HEK293 (cell line): Measurements from ENCODE around the gene RIMS3.

Experiments
- GLI2 ChIP-seq: fragments of 450-650 bp; formaldehyde crosslinking; IDR thresholded peaks from 2 replicates; pipeline ENCODE4; 2017; ENCODE audit warnings: missing biosample characterization, missing genetic modification characterization, low read depth, borderline replicate concordance
- PRDM1 ChIP-seq: fragments of 450-650 bp; formaldehyde crosslinking; IDR thresholded peaks from 2 replicates; pipeline ENCODE4; 2016; ENCODE audit warnings: missing biosample characterization, missing genetic modification characterization
- TCF7L2 ChIP-seq: IDR thresholded peaks from 2 replicates; pipeline ENCODE4 v1.6.1; 2011; ENCODE audit warnings: low read depth, mild to moderate bottlenecking, inconsistent platforms, low read length, moderate library complexity, borderline replicate concordance
- ZBTB1 ChIP-seq: fragments of 450-650 bp; formaldehyde crosslinking; IDR thresholded peaks from 2 replicates; pipeline ENCODE4 v1.5.1; 2016; ENCODE audit warnings: missing biosample characterization, missing genetic modification characterization
- ZBTB8A ChIP-seq: fragments of 450-650 bp; formaldehyde crosslinking; IDR thresholded peaks from 2 replicates; pipeline ENCODE4 v1.5.1; 2016; ENCODE audit warnings: missing biosample characterization, missing genetic modification characterization
- ZNF10 ChIP-seq: fragments of 450-650 bp; formaldehyde crosslinking; IDR thresholded peaks from 2 replicates; pipeline ENCODE4 v1.5.1; 2017; ENCODE audit warnings: missing biosample characterization, missing genetic modification characterization
- ZNF24 ChIP-seq: fragments of 450-650 bp; formaldehyde crosslinking; IDR thresholded peaks from 2 replicates; pipeline ENCODE4 v1.5.1; 2016; ENCODE audit warnings: missing biosample characterization, missing genetic modification characterization
- ZNF274 ChIP-seq, 2 experiments: fragments of 200-500 bp in 1 of 2; fragments of 450-650 bp in 1 of 2; sonication (Bioruptor generic) in 1 of 2; formaldehyde crosslinking in 1 of 2; IDR thresholded peaks; 2 replicates each; pipeline versions ENCODE4 v1.5.1 to v1.6.1; 2014 to 2016; ENCODE audit warnings: borderline replicate concordance in 1 of 2, inconsistent platforms in 1 of 2, low read length in 1 of 2, missing biosample characterization in 1 of 2, missing genetic modification characterization in 1 of 2
- ZNF707 ChIP-seq: fragments of 450-650 bp; formaldehyde crosslinking; IDR thresholded peaks from 2 replicates; pipeline ENCODE4 v1.5.1; 2016; ENCODE audit warnings: missing biosample characterization, missing genetic modification characterization
- TF ChIP-seq, protein P1 (sequence below): fragments of 450-650 bp; formaldehyde crosslinking; IDR thresholded peaks from 2 replicates; pipeline ENCODE4 v1.5.1; 2016; ENCODE audit warnings: missing biosample characterization, missing genetic modification characterization
- TF ChIP-seq, protein P2 (sequence below): fragments of 450-650 bp; formaldehyde crosslinking; IDR thresholded peaks from 2 replicates; pipeline ENCODE4 v1.5.1; 2016; ENCODE audit warnings: missing biosample characterization, missing genetic modification characterization, low read depth
- TF ChIP-seq, protein P3 (sequence below): fragments of 450-650 bp; formaldehyde crosslinking; IDR thresholded peaks from 2 replicates; pipeline ENCODE4 v1.5.1; 2016; ENCODE audit warnings: missing biosample characterization, missing genetic modification characterization
- TF ChIP-seq, protein P4 (sequence below): fragments of 450-650 bp; formaldehyde crosslinking; IDR thresholded peaks from 2 replicates; pipeline ENCODE4 v1.5.1; 2017; ENCODE audit warnings: missing biosample characterization, missing genetic modification characterization

DNA sequence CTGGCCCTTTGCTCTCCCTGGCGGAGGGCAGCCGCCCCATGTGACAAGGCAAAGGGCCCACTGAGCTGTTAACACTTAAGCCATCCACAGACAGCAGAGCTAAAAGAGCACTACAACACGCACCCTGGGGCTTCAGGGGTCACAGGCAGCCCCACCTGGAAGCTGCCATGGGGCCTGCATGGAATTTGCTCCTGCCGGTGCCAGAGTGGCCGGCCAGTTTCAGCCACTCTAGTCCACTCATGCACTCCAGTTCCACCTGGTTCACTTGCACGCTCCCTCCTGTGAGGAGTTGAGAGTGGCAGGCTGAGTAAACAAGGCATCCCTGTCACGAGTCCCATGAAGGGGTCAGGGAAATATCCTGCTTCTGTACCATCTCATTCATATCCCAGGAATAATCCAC lies 55.3 kb downstream of the RIMS3 start:
- TF ChIP-seq ZNF274 (IDR thresholded peaks at IDR 0.05; ENCODE audit: low read length): no peak
- no peak for TF ChIP-seq ZNF274 (tag by site-specific recombination; IDR thresholded peaks at IDR 0.05; ENCODE audit: borderline replicate concordance)
- no peak for TF ChIP-seq ZBTB8A (tag by site-specific recombination)
- TF ChIP-seq, protein P1, sequence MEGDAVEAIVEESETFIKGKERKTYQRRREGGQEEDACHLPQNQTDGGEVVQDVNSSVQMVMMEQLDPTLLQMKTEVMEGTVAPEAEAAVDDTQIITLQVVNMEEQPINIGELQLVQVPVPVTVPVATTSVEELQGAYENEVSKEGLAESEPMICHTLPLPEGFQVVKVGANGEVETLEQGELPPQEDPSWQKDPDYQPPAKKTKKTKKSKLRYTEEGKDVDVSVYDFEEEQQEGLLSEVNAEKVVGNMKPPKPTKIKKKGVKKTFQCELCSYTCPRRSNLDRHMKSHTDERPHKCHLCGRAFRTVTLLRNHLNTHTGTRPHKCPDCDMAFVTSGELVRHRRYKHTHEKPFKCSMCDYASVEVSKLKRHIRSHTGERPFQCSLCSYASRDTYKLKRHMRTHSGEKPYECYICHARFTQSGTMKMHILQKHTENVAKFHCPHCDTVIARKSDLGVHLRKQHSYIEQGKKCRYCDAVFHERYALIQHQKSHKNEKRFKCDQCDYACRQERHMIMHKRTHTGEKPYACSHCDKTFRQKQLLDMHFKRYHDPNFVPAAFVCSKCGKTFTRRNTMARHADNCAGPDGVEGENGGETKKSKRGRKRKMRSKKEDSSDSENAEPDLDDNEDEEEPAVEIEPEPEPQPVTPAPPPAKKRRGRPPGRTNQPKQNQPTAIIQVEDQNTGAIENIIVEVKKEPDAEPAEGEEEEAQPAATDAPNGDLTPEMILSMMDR (tag by site-specific recombination): no peak
- no peak for TF ChIP-seq ZNF10 (tag by site-specific recombination)
- no peak for TF ChIP-seq TCF7L2
- no peak for TF ChIP-seq PRDM1 (tag by site-specific recombination)
- TF ChIP-seq, protein P2, sequence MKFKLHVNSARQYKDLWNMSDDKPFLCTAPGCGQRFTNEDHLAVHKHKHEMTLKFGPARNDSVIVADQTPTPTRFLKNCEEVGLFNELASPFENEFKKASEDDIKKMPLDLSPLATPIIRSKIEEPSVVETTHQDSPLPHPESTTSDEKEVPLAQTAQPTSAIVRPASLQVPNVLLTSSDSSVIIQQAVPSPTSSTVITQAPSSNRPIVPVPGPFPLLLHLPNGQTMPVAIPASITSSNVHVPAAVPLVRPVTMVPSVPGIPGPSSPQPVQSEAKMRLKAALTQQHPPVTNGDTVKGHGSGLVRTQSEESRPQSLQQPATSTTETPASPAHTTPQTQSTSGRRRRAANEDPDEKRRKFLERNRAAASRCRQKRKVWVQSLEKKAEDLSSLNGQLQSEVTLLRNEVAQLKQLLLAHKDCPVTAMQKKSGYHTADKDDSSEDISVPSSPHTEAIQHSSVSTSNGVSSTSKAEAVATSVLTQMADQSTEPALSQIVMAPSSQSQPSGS (tag by site-specific recombination): no peak
- TF ChIP-seq, protein P3, sequence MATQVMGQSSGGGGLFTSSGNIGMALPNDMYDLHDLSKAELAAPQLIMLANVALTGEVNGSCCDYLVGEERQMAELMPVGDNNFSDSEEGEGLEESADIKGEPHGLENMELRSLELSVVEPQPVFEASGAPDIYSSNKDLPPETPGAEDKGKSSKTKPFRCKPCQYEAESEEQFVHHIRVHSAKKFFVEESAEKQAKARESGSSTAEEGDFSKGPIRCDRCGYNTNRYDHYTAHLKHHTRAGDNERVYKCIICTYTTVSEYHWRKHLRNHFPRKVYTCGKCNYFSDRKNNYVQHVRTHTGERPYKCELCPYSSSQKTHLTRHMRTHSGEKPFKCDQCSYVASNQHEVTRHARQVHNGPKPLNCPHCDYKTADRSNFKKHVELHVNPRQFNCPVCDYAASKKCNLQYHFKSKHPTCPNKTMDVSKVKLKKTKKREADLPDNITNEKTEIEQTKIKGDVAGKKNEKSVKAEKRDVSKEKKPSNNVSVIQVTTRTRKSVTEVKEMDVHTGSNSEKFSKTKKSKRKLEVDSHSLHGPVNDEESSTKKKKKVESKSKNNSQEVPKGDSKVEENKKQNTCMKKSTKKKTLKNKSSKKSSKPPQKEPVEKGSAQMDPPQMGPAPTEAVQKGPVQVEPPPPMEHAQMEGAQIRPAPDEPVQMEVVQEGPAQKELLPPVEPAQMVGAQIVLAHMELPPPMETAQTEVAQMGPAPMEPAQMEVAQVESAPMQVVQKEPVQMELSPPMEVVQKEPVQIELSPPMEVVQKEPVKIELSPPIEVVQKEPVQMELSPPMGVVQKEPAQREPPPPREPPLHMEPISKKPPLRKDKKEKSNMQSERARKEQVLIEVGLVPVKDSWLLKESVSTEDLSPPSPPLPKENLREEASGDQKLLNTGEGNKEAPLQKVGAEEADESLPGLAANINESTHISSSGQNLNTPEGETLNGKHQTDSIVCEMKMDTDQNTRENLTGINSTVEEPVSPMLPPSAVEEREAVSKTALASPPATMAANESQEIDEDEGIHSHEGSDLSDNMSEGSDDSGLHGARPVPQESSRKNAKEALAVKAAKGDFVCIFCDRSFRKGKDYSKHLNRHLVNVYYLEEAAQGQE: no peak
- TF ChIP-seq, protein P4, sequence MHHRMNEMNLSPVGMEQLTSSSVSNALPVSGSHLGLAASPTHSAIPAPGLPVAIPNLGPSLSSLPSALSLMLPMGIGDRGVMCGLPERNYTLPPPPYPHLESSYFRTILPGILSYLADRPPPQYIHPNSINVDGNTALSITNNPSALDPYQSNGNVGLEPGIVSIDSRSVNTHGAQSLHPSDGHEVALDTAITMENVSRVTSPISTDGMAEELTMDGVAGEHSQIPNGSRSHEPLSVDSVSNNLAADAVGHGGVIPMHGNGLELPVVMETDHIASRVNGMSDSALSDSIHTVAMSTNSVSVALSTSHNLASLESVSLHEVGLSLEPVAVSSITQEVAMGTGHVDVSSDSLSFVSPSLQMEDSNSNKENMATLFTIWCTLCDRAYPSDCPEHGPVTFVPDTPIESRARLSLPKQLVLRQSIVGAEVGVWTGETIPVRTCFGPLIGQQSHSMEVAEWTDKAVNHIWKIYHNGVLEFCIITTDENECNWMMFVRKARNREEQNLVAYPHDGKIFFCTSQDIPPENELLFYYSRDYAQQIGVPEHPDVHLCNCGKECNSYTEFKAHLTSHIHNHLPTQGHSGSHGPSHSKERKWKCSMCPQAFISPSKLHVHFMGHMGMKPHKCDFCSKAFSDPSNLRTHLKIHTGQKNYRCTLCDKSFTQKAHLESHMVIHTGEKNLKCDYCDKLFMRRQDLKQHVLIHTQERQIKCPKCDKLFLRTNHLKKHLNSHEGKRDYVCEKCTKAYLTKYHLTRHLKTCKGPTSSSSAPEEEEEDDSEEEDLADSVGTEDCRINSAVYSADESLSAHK: no peak
- no peak for TF ChIP-seq ZNF24 (tag by site-specific recombination)
- TF ChIP-seq ZBTB1 (tag by site-specific recombination): no peak
- TF ChIP-seq ZNF707 (tag by site-specific recombination): no peak
- TF ChIP-seq GLI2 (tag by site-specific recombination): no peak
